Measurements from ENCODE around the gene ASB2.

ASB2 gene

GRCh38 chr14:93960108-93960475 lies 16.3 kb downstream of the ASB2 start:
- no peak for DNase-seq

GRCh38 chr14:93959239-93960107 lies 16.9 kb downstream of the ASB2 start:
- DNase-seq: no peak

GRCh38 chr14:93958567-93959238 lies 17.7 kb downstream of the ASB2 start:
- no peak for DNase-seq

- DNase-seq: no peak
These were observed 18.4 kb downstream of the ASB2 start for GRCh38 chr14:93957751-93958566.

- DNase-seq: no peak
These were observed 19.0 kb downstream of the ASB2 start for GRCh38 chr14:93957333-93957710.

GRCh38 chr14:93956514-93957332 lies 19.6 kb downstream of the ASB2 start:
- no peak for DNase-seq

- DNase-seq: no peak
These were observed 20.4 kb downstream of the ASB2 start for GRCh38 chr14:93955850-93956481.

GRCh38 chr14:93954900-93955849 lies 21.2 kb downstream of the ASB2 start:
- DNase-seq: no peak

GRCh38 chr14:93954516-93954830 lies 21.9 kb downstream of the ASB2 start:
- no peak for DNase-seq

GRCh38 chr14:93953739-93954515 lies 22.4 kb downstream of the ASB2 start:
- no peak for DNase-seq

GRCh38 chr14:93953263-93953662 lies 23.1 kb downstream of the ASB2 start:
- no peak for DNase-seq

GRCh38 chr14:93952829-93953228 lies 23.5 kb downstream of the ASB2 start:
- no peak for DNase-seq

GRCh38 chr14:93951635-93952540 lies 24.5 kb downstream of the ASB2 start:
- DNase-seq: no peak

- no peak for DNase-seq
These were observed 25.3 kb downstream of the ASB2 start for GRCh38 chr14:93950948-93951634.

GRCh38 chr14:93949511-93950075 lies 26.8 kb downstream of the ASB2 start:
- no peak for DNase-seq

- no peak for DNase-seq
These were observed 29.1 kb downstream of the ASB2 start for GRCh38 chr14:93947282-93947681.

GRCh38 chr14:93946541-93947090 lies 29.8 kb downstream of the ASB2 start:
- no peak for DNase-seq

GRCh38 chr14:93946104-93946503 lies 30.3 kb downstream of the ASB2 start:
- no peak for DNase-seq
